KMS-11 (cell line): ENCODE results near the gene SPTB.

Source experiments
- H2AFZ ChIP-seq: fragments of 200-600 bp; sonication (generic); 2 replicates; pipeline ENCODE4 v1.6.1; 2016; ENCODE audit warnings: antibody characterized with exemption, mixed run types, low read depth
- H3K27ac ChIP-seq: fragments of 200-600 bp; sonication (generic); 2 replicates; pipeline ENCODE4 v1.6.1; 2016; ENCODE audit warnings: mild to moderate bottlenecking, mixed run types
- H3K27me3 ChIP-seq: fragments of 200-600 bp; sonication (generic); 2 replicates; pipeline ENCODE4 v1.6.1; 2017; ENCODE audit warnings: mild to moderate bottlenecking, low read depth, mixed run types, moderate library complexity; ENCODE audit not compliant: insufficient read depth
- H3K36me3 ChIP-seq: fragments of 200-600 bp; sonication (generic); 2 replicates; pipeline ENCODE4 v1.6.1; 2017; ENCODE audit warnings: mild to moderate bottlenecking, mixed run types; ENCODE audit not compliant: insufficient read depth
- H3K4me1 ChIP-seq: fragments of 200-600 bp; sonication (generic); 2 replicates; pipeline ENCODE4 v1.6.1; 2016; ENCODE audit warnings: mild to moderate bottlenecking, low read depth, mixed run types; ENCODE audit not compliant: poor library complexity, severe bottlenecking
- H3K4me2 ChIP-seq: fragments of 200-600 bp; sonication (generic); 2 replicates; pipeline ENCODE4 v1.7.0; 2016; ENCODE audit warnings: mild to moderate bottlenecking, mixed run types
- H3K4me3 ChIP-seq: fragments of 200-600 bp; sonication (generic); IDR thresholded peaks from 2 replicates; pipeline ENCODE4 v1.6.1; 2017; ENCODE audit warnings: low read depth, low read length, mixed read lengths; ENCODE audit not compliant: insufficient read depth
- H3K79me2 ChIP-seq: fragments of 200-600 bp; sonication (generic); 2 replicates; pipeline ENCODE4 v1.6.1; 2016; ENCODE audit warnings: low read depth, mixed run types; ENCODE audit not compliant: insufficient read depth
- H3K9ac ChIP-seq: fragments of 200-600 bp; sonication (generic); 2 replicates; pipeline ENCODE4 v1.6.1; 2016; ENCODE audit warnings: mild to moderate bottlenecking, mixed run types
- H4K20me1 ChIP-seq: fragments of 200-600 bp; sonication (generic); 2 replicates; pipeline ENCODE4 v1.6.1; 2016; ENCODE audit warnings: mild to moderate bottlenecking, mixed run types; ENCODE audit not compliant: insufficient read depth
- TF ChIP-seq, protein P1 (sequence below): fragments of 200-600 bp; sonication (generic); conservative IDR thresholded peaks from 2 replicates; pipeline ENCODE4 v1.6.1; 2017; ENCODE audit warnings: low read depth, mild to moderate bottlenecking, antibody characterized with exemption, low read length, moderate library complexity, mixed read lengths

The SPTB gene

DNA sequence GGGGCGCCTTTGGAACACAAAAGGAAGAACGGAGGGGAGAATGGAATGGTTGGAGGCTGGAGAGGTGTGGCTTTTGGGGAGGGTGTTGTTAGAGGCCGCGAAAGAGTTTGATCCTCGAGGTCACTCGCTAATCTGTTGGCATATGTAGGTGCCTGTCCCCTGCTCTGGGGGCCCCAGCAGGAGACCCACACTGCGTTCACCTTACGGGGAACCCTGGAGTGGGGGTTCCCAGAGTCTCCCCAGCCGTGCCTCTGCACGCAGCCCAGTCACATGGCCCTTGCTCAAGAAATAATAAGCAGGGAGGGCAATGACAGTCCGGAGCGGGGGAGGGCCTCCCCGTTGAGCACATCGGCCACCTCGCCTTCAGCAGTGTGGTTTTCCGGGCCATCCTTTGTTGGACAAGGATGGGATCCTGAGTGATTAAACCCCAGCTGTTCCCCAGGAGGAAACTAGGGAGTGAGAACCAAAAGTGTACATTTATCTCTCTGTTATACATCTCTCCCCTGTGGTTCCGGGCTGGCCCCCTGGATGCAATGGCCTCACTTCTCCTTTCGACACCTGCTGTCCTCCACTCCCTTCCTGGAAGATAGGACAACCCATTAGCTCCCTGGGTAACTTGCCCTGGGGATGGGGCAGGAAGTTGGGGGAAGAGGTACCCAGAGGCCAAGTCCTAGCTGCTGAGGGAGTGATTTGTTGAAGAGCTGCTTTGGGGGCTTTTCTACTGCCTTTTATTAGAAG lies 174.2 kb downstream of the SPTB start:
- H3K79me2 ChIP-seq: no peaks in the 10 kb centered on the region
- H3K36me3 ChIP-seq: no peaks in the 10 kb centered on the region
- no peaks in the 10 kb centered on the region for H3K27me3 ChIP-seq
- TF ChIP-seq, protein P1, sequence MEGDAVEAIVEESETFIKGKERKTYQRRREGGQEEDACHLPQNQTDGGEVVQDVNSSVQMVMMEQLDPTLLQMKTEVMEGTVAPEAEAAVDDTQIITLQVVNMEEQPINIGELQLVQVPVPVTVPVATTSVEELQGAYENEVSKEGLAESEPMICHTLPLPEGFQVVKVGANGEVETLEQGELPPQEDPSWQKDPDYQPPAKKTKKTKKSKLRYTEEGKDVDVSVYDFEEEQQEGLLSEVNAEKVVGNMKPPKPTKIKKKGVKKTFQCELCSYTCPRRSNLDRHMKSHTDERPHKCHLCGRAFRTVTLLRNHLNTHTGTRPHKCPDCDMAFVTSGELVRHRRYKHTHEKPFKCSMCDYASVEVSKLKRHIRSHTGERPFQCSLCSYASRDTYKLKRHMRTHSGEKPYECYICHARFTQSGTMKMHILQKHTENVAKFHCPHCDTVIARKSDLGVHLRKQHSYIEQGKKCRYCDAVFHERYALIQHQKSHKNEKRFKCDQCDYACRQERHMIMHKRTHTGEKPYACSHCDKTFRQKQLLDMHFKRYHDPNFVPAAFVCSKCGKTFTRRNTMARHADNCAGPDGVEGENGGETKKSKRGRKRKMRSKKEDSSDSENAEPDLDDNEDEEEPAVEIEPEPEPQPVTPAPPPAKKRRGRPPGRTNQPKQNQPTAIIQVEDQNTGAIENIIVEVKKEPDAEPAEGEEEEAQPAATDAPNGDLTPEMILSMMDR: no peak
- H4K20me1 ChIP-seq: no peaks in the 10 kb centered on the region
- no peak overlapping the region for H3K4me2 ChIP-seq
- no peaks in the 10 kb centered on the region for H3K4me1 ChIP-seq
- no peak overlapping the region for H3K4me3 ChIP-seq
- H3K9ac ChIP-seq: no peak overlapping the region
- H2AFZ ChIP-seq: no peak overlapping the region
- H3K27ac ChIP-seq: no peak overlapping the region

DNA sequence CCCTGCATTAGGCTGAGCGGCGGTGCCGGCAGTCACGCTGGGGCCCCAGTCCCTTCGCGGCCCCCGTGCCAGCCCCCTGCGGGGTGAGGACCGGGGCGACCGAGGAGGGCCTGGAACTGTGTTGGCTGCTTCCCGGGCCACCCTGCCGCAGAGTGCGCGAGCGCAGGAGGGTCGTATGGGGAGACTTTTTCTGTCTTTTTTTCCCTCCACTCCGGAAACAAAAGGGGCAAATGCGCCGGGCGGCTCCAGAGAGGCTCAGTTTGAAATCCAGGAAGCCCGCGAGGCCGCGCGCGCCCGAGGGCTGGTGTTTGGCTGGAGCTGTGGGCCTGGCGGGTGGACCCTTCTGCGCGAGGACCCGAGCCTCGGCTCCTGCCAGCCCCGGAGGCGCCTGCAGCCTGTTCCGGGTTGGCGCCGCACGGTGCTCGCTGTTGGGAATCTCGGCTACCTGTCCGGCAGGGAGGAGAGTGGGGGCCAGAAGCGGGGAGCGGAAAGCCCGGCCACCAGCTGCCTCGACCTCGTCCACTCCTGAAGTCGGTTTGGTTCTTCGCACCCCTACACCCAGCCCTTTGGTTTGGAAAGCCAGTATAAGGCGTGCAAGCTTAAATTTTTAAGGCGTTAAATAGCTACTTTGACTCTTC lies 174.8 kb downstream of the SPTB start:
- Histone ChIP-seq H3K9ac (no peak overlapping the region), H3K27me3 (no peaks in the 10 kb centered on the region), H2AFZ (no peak overlapping the region), H3K4me1 (no peaks in the 10 kb centered on the region), H3K27ac (no peak overlapping the region), H3K79me2 (no peaks in the 10 kb centered on the region), H3K4me2 (no peak overlapping the region), H3K36me3 (no peaks in the 10 kb centered on the region), H4K20me1 (no peaks in the 10 kb centered on the region), H3K4me3 (no peak overlapping the region)
- TF ChIP-seq, protein P1: no peak

DNA sequence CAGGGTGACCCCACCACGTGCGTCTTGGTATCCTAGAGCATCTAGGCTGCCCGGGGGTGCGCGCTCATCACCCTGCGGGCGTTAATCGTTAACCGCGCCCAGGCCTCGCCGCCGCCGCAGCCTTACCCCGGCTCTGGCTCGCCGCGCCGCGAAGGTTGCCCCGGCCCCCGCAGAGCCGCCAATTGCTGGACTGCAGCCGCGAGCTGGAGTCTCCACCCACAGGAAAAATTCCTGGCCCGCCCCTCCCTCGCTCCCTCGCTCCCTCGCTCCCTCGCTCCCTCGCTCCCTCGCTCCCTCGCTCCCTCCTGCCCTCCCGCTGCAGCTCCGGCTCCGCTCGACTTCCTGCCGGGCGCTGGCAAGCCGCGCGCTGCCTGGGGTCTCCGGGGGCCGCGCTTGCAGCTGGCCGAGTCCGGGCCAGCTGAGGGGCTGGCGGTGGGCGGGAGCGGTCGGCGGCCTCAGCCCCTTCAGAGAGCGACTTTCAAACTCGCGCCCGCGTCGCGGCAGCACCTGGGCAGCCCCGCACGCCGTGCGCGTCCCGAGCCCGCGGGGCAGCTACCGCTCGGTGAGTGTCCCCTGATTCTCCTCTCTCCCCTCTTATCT lies 175.5 kb downstream of the SPTB start, which contains the start of gene PLEKHG3:
PLEKHG3 (plus strand) TSS at position 282 of the 600 bp plus-strand sequence. CDS start 23,208 bp downstream, outside the sequence.
- Histone ChIP-seq H3K4me3 (no peak within 1 kb of the TSS), H3K27ac (no peak within 1 kb of the TSS), H3K36me3 (no peaks in the 10 kb centered on the region), H3K27me3 (no peaks in the 10 kb centered on the region), H3K79me2 (no peaks in the 10 kb centered on the region), H3K4me2 (no peak within 1 kb of the TSS), H3K4me1 (no peaks in the 10 kb centered on the region), H2AFZ (no peak within 1 kb of the TSS), H3K9ac (no peak within 1 kb of the TSS), H4K20me1 (no peaks in the 10 kb centered on the region)
- TF ChIP-seq, protein P1: no peak

DNA sequence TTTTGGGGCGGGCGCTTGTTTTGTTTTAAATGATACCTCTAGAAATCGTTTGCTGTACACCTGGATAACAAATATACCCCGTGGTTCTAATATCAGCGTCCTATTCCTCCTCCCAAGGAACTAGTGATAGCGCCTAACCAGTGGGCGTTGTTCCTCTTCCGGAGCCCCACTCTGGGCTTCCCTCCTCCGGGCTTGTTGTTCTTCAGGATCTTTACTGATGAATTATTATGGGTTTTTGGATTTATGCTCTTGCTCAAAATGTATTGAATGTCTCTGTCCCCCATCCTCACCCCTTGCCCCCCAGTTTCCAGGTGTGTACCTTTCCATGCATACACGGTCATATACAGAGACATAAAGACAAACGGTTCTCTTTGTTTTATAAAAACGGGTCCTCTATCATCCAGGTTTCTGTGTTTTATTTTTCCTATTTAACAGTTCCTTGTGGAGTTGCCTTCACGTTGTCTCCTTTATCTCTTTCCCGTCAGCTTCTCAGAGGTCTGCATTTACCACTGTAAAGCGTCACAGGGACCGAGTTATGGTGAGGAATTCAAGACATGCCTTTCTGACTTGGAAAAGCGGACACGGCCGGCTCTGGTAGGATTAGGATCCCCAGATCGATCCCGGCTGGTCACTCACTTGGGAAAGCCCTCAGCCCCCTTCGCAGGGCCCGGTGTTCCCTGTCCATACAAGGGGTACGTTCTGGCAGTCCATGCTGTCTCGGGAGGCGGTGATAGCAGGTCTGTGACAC lies 176.1 kb downstream of the SPTB start:
- H2AFZ ChIP-seq: no peak overlapping the region
- no peak overlapping the region for H3K9ac ChIP-seq

More for the DNA sequence above, 176.1 kb downstream of the SPTB start:
- Histone ChIP-seq H3K79me2 (no peaks in the 10 kb centered on the region), H4K20me1 (no peaks in the 10 kb centered on the region), H3K27me3 (no peaks in the 10 kb centered on the region), H3K4me1 (no peaks in the 10 kb centered on the region), H3K27ac (no peak overlapping the region), H3K4me2 (no peak overlapping the region), H3K4me3 (no peak overlapping the region), H3K36me3 (no peaks in the 10 kb centered on the region)
- TF ChIP-seq, protein P1: no peak
